SU-DHL-6 (cell line): ENCODE measurements around the gene FARSB.

Experiments
- H2AFZ ChIP-seq: fragments of 200-600 bp; sonication (generic); 2 replicates; pipeline ENCODE4 v1.6.1; 2014; ENCODE audit warnings: low read depth, mild to moderate bottlenecking, moderate library complexity, mixed read lengths, antibody characterized with exemption, low read length; ENCODE audit not compliant: severe bottlenecking
- H3F3A ChIP-seq: fragments of 200-600 bp; shearing (Covaris generic); 2 replicates; pipeline ENCODE4 v1.6.0; 2016; ENCODE audit warnings: antibody characterized with exemption, mild to moderate bottlenecking; ENCODE audit not compliant: insufficient read depth
- H3K27ac ChIP-seq: fragments of 200-600 bp; sonication (generic); 2 replicates; pipeline ENCODE4 v1.5.1; 2016; ENCODE audit warnings: low read depth, mild to moderate bottlenecking, low read length, moderate library complexity, mixed read lengths
- H3K27me3 ChIP-seq: fragments of 200-600 bp; sonication (generic), shearing (Covaris generic); 2 replicates; pipeline ENCODE4 v1.6.0; 2014; ENCODE audit warnings: mild to moderate bottlenecking, low read length
- H3K36me3 ChIP-seq: fragments of 200-600 bp; sonication (generic); 2 replicates; pipeline ENCODE4 v1.6.1; 2014; ENCODE audit warnings: mild to moderate bottlenecking, low read length, mixed read lengths
- H3K4me2 ChIP-seq: fragments of 300-600, 200-600 bp; shearing (Covaris generic), sonication (generic); 2 replicates; pipeline ENCODE4 v1.6.0; 2014; ENCODE audit warnings: low read length, low read depth, mild to moderate bottlenecking; ENCODE audit not compliant: poor library complexity, severe bottlenecking
- H3K4me3 ChIP-seq: fragments of 200-600 bp; sonication (generic); 2 replicates; pipeline ENCODE4 v1.5.1; 2014; ENCODE audit warnings: antibody characterized with exemption, low read length, mild to moderate bottlenecking, mixed read lengths; ENCODE audit not compliant: insufficient read depth, poor library complexity, severe bottlenecking
- H3K79me2 ChIP-seq: fragments of 200-600 bp; sonication (generic); 2 replicates; pipeline ENCODE4 v1.6.1; 2014; ENCODE audit warnings: mild to moderate bottlenecking, low read length, moderate library complexity; ENCODE audit not compliant: insufficient read depth
- H3K9ac ChIP-seq: fragments of 200-600 bp; sonication (generic); 2 replicates; pipeline ENCODE4 v1.7.0; 2014; ENCODE audit warnings: mild to moderate bottlenecking, low read length
- H3K9me2 ChIP-seq: fragments of 200-600 bp; sonication (generic); replicated peaks from 2 replicates; pipeline ENCODE4 v1.6.1; 2014; ENCODE audit warnings: low read length; ENCODE audit not compliant: insufficient read depth
- H3K9me3 ChIP-seq: fragments of 200-600 bp; sonication (generic); 2 replicates; pipeline ENCODE4 v1.6.1; 2014; ENCODE audit warnings: low read length, mixed read lengths; ENCODE audit not compliant: insufficient read depth
- H4K20me1 ChIP-seq: fragments of 200-600 bp; sonication (generic); 2 replicates; pipeline ENCODE4 v1.6.1; 2014; ENCODE audit warnings: low read depth, mild to moderate bottlenecking, antibody characterized with exemption, low read length, moderate library complexity, mixed read lengths
- CTCF ChIP-seq: fragments of 200-600 bp; sonication (generic); IDR thresholded peaks from one replicate; pipeline ENCODE4 v1.5.1; 2017; ENCODE audit warnings: antibody characterized with exemption, mild to moderate bottlenecking, low read length, moderate library complexity; ENCODE audit not compliant: insufficient read depth, poor library complexity, severe bottlenecking
- EZH2phosphoT487 ChIP-seq: fragments of 200-600 bp; sonication (generic), shearing (Covaris generic); conservative IDR thresholded peaks from 2 replicates; pipeline ENCODE4 v1.6.1; 2018; ENCODE audit warnings: mild to moderate bottlenecking, antibody characterized with exemption, low read length, moderate library complexity, mixed read lengths

FARSB gene

GRCh38 chr2:222569826-222570225 is 86.1 kb downstream of the FARSB start:
- H3K9me2 ChIP-seq, result no peaks in the 10 kb centered on the region
- peaks cover 21% of the 10 kb centered on the region for H3K36me3 ChIP-seq
- H3K9me3 ChIP-seq, result no peaks in the 10 kb centered on the region
- H3K4me2 ChIP-seq, result no peak overlapping the region
- no peaks in the 10 kb centered on the region for H3K27me3 ChIP-seq
- H2AFZ ChIP-seq, result no peak overlapping the region
- TF ChIP-seq EZH2phosphoT487, result no peak
- TF ChIP-seq CTCF, result no peak
- no peak overlapping the region for H3K27ac ChIP-seq
- no peak overlapping the region for H3K9ac ChIP-seq
- no peaks in the 10 kb centered on the region for H3K79me2 ChIP-seq
- H4K20me1 ChIP-seq, result no peaks in the 10 kb centered on the region
- no peaks in the 10 kb centered on the region for H3F3A ChIP-seq
- H3K4me3 ChIP-seq, result no peak overlapping the region

GRCh38 chr2:222568865-222569264 is 87.0 kb downstream of the FARSB start:
- Histone ChIP-seq H4K20me1 (no peaks in the 10 kb centered on the region), H3K4me3 (no peak overlapping the region), H2AFZ (no peak overlapping the region), H3F3A (no peaks in the 10 kb centered on the region), H3K9me3 (no peaks in the 10 kb centered on the region), H3K36me3 (peaks cover 14% of the 10 kb centered on the region), H3K4me2 (no peak overlapping the region), H3K79me2 (no peaks in the 10 kb centered on the region), H3K27ac (no peak overlapping the region), H3K9ac (no peak overlapping the region), H3K27me3 (no peaks in the 10 kb centered on the region), H3K9me2 (no peaks in the 10 kb centered on the region)
- TF ChIP-seq CTCF (no peak), EZH2phosphoT487 (no peak)

- Histone ChIP-seq H3K9me2 (no peaks in the 10 kb centered on the region), H4K20me1 (no peaks in the 10 kb centered on the region), H3K4me2 (no peak overlapping the region), H3K9me3 (no peaks in the 10 kb centered on the region), H3K36me3 (peaks cover 8% of the 10 kb centered on the region), H3K27ac (no peak overlapping the region), H2AFZ (no peak overlapping the region), H3K4me3 (no peak overlapping the region), H3F3A (no peaks in the 10 kb centered on the region), H3K79me2 (no peaks in the 10 kb centered on the region), H3K9ac (no peak overlapping the region), H3K27me3 (no peaks in the 10 kb centered on the region)
- no peak for TF ChIP-seq CTCF
- no peak for TF ChIP-seq EZH2phosphoT487
Measured at GRCh38 chr2:222566229-222566628, 89.7 kb downstream of the FARSB start.

- no peak overlapping the region for H3K4me2 ChIP-seq
Measured at GRCh38 chr2:222563936-222564335, 92.0 kb downstream of the FARSB start.

More at GRCh38 chr2:222563936-222564335, 92.0 kb downstream of the FARSB start:
- no peaks in the 10 kb centered on the region for H3F3A ChIP-seq
- H3K79me2 ChIP-seq, result no peaks in the 10 kb centered on the region
- TF ChIP-seq EZH2phosphoT487, result no peak
- no peak for TF ChIP-seq CTCF
- H3K36me3 ChIP-seq, result 0 out of 2 replicates have a peak, but pooled peaks cover 3% of the 10 kb centered on the region
- no peaks in the 10 kb centered on the region for H3K27me3 ChIP-seq
- no peaks in the 10 kb centered on the region for H4K20me1 ChIP-seq
- H3K4me3 ChIP-seq, result no peak overlapping the region
- no peak overlapping the region for H3K9ac ChIP-seq
- no peak overlapping the region for H2AFZ ChIP-seq
- no peaks in the 10 kb centered on the region for H3K9me3 ChIP-seq
- no peak overlapping the region for H3K27ac ChIP-seq
- no peaks in the 10 kb centered on the region for H3K9me2 ChIP-seq
